ENCODE results near the gene GLIS1.

GLIS1 gene

DNA sequence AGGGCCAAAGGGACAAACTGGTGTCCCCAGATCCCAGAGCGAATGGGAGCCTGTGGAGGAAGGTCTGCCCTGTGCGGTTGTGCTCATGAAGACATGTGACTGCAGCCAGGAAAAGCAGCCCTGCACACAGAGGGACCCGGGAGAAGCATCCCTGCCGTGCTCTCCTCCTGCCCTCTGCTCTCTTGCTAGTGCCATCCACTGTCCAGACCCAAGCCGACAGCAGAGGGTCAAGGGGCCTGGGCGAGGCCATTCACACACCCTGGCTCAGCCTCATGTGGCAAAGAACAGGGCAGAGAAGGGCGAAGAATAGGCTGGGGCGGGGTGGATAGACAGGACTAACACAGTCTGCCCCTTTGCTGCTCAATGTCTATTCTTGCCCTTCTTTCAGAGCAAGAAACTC is 262.4 kb downstream of the GLIS1 start:
- no peak for DNase-seq

DNA sequence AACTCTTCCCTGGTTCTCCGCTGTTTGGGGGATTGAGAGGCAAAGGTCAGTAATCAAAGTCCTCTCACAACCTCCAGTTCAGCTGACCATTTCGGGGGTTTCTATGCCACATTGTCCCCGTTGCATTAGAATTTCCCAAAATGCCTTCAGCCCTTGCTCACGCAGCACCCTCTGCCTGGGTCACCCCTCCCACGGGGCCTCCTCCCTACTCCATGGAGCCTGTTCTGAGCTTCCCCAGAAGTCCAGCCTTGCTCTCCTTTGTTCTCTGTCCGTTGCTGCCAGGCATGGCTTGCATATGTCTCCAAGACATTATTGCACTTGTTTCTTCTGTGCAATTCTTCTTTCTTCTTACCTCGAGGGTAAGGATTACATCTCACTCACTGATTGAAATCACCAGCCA is 263.3 kb downstream of the GLIS1 start:
- DNase-seq, result no peak

- no peak for DNase-seq
These were observed 265.5 kb downstream of the GLIS1 start for GRCh38 chr1:53473463-53473862.

GRCh38 chr1:53471000-53471399 is 268.0 kb downstream of the GLIS1 start:
- DNase-seq, result no peak

DNA sequence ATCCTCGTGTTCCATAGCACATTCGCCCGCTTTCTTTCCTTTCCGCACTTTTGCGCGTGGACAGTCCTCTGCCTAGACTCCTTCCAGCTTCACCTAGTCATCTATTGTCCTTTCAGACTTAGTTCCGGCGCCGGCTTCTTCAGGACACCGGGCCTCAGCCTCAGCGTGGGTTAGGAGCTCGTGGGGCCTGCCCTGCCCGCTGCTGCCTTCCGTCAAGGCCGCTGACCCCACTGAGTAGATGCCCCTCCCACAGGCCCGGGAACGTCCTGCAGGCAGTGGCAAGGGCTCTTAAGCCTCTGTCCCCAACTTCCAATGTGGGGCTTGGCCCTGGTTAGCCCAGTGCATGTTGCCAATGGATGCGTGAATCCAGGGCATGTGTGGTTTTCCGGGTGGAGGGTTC is 268.4 kb downstream of the GLIS1 start:
- DNase-seq, result no peak

GRCh38 chr1:53470155-53470554 is 268.8 kb downstream of the GLIS1 start:
- DNase-seq, result no peak

- DNase-seq, result no peak
These were observed 269.6 kb downstream of the GLIS1 start for GRCh38 chr1:53469373-53469772.

DNA sequence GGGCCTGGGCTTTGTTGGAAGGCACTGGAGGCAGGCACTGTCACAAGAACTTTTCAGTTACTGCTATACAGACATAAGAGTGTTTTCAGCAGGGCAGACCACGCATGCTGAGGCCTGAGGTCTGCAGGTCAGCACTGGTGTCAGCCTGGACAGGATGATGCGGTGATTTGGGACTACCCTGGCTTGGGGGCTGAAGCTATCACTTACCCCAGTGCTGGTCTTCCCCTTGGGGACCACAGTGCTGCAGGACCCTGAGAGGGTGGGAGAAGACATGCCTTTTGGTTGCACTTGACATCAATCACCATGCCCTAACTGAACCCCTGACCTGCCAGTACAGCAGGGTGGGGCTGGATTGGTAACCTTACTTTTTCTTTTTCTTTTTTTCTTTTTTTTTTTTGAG is 270.6 kb downstream of the GLIS1 start:
- DNase-seq, result no peak

DNA sequence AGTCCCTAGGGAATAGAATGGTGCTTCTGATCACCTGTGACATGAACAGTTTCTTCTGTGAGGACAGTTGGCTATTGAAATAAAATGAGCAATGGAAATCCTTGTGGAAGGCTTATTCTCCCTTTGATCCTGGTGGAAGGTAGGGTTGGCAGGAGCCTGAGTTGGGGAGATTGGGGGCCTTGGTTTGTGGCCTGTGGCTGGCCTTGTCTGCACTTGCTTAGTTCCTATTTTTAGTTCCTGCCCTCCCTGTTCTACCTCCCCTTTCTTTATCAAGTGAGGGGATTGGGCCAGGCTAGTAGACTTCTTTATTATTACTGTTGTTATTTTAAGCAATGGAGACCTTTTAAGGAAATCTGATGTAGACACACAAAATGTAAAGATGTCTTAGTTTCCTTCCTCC is 271.6 kb downstream of the GLIS1 start:
- DNase-seq, result no peak

- DNase-seq, result no peak
These were observed 273.7 kb downstream of the GLIS1 start for GRCh38 chr1:53465023-53465957.

DNA sequence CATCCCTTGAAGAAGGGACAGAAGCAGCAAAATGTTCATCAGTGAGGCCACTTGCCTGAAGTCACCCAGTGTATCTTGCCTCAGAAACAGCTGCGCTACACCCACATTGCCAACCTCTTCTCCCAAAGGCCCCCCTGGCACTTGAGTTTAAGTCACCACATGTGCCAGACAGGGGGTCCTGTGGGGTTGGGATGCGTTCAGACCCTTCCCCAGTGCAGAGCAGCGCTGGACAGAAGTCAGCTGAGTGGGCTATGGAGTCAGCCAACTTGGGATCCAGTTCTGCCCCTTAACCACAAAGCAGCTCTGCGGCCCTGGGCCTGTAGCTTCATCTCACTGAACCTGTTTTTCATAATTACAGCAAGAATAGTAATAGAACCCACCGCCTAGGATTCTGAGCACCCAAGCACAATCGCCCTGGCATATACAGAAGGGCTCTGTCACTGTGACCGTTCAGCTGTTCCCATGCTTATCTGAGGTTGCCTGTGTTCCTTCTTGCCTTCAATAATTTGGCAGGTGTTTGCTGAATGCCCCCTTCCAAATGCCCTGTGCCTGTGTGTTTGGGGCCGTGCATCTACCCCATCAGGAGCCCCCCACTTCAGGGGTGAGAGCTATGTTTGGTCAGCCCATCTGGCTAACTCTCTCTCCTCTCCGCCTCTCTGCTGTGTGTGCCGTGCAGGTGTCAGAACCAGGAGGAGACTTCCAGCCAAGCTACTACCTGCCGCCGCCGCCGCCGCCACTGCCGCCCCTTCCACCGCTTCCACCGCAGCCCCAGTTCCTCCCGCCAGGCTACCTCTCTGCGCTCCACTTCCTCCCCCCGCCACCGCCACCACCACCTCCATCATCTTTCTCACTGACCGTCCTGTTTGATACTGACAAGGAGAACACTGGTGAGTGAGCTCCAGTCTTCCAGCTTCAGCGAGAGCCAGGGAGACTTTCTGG is 274.7 kb downstream of the GLIS1 start:
- DNase-seq, result no peak

DNA sequence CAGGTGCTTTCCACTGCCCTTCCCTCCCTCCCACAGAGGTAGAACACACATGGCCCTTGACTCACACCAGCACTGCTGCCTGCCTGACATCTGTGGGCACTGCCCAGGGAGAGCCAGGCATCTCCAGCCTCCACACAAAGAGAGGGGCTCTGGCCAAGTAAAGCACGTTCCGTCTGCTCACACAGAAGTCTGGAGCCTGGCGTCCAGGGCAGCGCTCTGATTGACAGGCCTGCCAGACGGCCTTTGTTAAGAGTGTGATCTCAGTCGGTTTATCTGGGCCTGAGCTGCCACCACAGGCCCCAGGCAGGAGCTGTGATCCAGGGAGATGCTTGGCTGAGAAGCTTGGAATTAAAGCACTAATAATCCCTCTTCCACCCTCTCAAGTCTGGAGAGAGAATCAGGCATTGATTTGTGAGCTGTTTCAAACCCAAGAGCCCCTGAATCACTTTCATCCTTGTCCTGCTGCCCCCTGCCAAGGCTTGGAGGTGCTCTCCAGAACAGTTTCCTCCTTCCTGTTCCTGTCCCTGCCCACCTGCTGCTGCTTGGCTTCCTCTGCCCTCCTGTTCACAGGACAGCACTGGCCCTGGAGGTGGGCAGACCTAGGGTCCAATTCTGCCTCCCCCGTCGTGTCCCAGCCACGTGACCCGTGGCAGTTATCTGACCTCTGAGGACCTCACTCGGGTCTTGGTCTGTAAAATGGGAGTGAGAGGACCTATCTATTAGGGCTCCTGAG is 276.0 kb downstream of the GLIS1 start:
- no peak for DNase-seq

- no peak for DNase-seq
These were observed 276.8 kb downstream of the GLIS1 start for GRCh38 chr1:53462193-53462592.

- no peak for DNase-seq
These were observed 277.5 kb downstream of the GLIS1 start for GRCh38 chr1:53461323-53462044.

GRCh38 chr1:53460666-53461322 is 278.2 kb downstream of the GLIS1 start:
- DNase-seq, result no peak

DNA sequence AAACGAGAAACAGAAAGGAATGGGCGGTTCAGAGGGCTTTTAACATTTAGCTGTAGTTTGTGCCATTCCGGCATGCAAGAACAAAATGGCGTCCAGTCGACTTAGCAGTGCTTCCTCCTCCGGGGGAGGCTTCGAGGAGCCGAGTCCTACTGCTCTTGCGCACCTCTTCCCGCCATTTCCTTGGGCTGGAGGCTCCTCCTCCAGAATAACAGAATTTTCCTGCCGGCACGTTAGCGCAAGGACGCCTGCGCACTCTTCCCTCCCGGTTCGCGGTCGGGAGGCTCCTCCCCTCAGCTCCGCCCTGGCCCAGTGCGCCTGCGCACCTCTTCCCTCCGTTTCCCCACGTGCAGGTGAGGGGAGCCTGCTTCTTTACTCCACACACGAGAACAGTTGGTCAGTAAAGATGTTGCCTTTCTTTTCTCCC is 278.7 kb downstream of the GLIS1 start:
- DNase-seq, result no peak

DNA sequence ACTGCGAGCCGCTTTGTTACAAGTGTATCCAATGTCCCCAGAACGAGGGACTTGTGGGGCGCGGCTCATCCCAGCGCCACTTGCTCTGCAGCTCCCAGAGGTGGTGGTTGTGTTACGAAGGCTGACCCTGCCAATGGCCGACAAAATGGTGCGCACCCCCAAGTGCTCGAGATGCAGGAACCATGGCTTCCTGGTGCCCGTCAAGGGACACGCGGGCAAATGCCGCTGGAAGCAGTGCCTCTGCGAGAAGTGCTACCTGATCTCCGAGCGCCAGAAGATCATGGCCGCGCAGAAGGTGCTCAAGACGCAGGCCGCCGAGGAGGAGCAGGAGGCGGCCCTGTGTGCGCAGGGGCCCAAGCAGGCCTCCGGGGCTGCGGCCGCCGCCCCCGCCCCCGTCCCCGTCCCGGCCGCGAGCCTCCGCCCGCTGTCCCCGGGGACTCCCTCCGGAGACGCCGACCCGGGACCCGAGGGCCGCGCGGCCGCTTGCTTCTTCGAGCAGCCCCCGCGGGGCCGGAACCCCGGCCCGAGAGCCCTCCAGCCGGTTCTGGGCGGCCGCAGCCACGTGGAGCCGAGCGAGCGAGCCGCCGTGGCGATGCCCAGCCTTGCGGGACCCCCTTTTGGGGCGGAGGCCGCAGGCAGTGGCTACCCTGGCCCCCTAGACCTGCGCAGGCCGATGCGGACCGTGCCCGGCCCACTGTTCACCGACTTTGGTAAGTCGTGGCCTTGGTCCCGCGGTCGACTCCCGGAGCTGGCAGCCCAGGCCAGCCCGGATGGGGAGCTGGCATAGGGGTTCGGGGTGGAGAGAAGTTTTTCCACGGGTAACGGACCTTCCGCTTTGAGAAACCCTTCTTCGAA is 279.4 kb downstream of the GLIS1 start, which contains the start of gene DMRTB1:
DMRTB1 (plus strand) TSS at position 79 of the 855 bp plus-strand sequence; CDS start at position 134, 55 bp downstream.
- no peak for DNase-seq

GRCh38 chr1:53458634-53459033 is 280.3 kb downstream of the GLIS1 start:
- no peak for DNase-seq

All from activated T-cell treated with anti-CD3 and anti-CD28 coated beads for 4 hours (primary cell).